VCaP (cell line): ENCODE results near the gene HOXA13.

Experiments
- H3K27ac ChIP-seq: fragments of 450-650 bp; 2 replicates; pipeline ENCODE4 v1.5.1; 2017
- CTCF ChIP-seq: fragments of 450-650 bp; conservative IDR thresholded peaks from 2 replicates; pipeline ENCODE4 v1.5.1; 2017; ENCODE audit warnings: mild to moderate bottlenecking, moderate library complexity

The HOXA13 gene

GRCh38 chr7:27214239-27214950 lies 14.5 kb upstream of the HOXA13 start:
- H3K27ac ChIP-seq = no peak overlapping the region
- TF ChIP-seq CTCF = no peak

DNA sequence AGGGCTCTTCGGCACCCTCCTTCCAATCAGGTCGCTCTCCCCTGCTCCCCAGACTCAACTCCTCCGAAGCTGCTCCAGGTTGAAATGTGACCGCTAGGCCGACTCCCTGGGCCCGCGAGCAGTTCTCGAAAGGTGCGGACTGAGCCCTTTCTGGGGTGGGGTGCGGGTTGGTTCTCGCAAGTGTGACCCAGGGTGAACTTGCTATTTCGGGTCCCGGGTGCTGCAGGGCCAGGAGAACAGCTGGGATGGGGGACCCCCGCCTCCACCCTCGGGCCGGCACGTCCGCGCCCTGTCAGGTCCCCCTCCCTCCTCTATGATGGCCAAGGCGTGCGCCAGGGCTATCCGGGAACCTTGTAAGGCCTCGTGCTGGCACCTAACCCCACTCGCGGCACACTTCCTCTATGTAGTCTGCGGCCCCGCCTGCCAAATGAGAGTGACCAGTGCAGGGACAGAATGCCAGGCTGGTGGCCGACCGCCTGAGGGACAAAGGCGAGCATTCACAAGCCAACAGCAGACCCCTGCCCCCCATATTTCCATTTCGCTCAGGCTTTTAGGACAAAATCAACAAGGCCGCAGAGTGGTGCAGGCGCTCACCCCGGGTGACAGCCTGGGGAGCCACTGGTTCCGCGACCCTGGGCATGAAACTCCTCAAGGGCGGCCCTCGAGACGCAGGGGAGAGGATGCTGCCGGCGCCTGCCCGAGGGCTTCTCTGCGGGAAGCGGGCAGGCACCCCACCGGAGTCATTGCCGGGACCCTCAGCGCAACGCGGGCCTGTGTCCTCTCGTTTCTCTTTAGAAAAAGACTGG lies 13.7 kb upstream of the HOXA13 start:
- TF ChIP-seq CTCF = no peak
- no peak overlapping the region for H3K27ac ChIP-seq

GRCh38 chr7:27212497-27213432 lies 12.9 kb upstream of the HOXA13 start:
- no peak for TF ChIP-seq CTCF
- no peak overlapping the region for H3K27ac ChIP-seq

DNA sequence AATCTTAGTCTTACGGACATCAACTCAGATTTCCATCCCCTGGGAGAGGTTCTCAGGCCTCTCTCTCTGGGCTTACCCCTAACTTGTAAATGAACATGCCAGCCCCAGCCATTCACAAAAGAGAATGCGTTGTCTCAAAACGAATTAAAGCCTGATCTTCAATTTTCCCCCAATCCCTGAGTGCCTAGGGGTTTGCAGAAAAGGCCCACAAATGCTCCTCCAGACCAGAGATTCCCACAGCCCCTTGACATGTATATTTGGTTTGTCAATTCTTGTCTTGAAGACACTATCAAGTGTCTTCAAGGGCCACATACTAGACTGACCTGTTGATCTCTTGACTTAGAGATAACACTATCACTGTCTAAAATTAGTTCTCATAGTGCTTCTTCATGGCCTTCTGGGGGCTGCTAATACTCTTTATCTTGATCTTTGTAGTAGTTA lies 11.9 kb upstream of the HOXA13 start:
- H3K27ac ChIP-seq = no peak overlapping the region
- no peak for TF ChIP-seq CTCF

DNA sequence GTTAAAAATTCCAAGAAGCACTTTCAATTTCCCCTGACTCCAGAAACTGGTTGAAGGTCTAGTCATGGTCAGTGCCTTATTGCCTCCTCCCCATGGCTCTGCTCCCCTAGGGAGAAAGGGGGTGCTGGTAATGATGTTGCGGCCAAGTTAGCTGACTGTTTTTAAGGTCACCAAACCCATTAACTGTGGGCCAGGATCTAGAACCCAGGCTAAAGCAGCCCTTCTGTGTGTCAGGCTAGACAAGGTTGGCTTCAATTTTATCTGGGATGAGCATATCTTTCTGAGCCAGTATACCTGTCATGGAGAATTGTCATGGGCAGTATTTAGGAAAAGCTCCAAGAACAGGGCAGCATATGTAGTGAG lies 11.2 kb upstream of the HOXA13 start:
- H3K27ac ChIP-seq = peak overlapping the region; percentile 98; the same call in 1 of the 2 replicates
- TF ChIP-seq CTCF = no peak

- peak; percentile 81 for TF ChIP-seq CTCF
- H3K27ac ChIP-seq = peak overlapping the region; percentile 98; the same call in 1 of the 2 replicates
Measured at GRCh38 chr7:27210441-27211083, 10.7 kb upstream of the HOXA13 start.
